CD4-positive, alpha-beta T cell treated with Interleukin-15 for 1 hour (primary cell): ENCODE data around the gene GGNBP2.
"Not testable (repeated sequence)": the region's sequence is repeated elsewhere in the genome, so short reads cannot be mapped to it uniquely, and the experiment has no call there.

Experiments used
- DNase-seq: peaks from one replicate; pipeline ENCODE4 v3.0.0-alpha.2; 2020

Gene GGNBP2

DNA sequence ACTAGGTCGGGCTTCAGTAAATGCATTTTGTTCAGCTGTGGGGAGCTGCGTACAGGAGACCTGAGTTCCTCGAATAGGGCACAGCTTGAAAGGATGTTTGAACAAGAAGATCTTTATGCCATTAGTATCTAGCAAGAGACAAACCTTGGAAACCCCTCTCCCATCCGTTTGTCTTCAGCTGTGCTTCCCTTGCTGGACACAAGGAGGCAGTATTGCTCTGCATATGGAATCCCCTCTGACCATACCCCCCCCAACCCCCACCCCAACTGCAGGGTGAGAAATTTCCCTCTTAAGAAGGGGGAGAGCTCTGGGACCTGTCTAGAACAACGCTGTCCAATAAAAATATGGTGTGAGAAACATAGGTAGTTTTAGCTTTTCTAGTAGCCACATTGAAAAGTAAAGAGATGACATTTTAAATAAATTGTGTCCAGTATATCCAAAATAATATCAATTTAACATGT is 58.2 kb downstream of the GGNBP2 start:
- peak; percentile 77 for DNase-seq

DNA sequence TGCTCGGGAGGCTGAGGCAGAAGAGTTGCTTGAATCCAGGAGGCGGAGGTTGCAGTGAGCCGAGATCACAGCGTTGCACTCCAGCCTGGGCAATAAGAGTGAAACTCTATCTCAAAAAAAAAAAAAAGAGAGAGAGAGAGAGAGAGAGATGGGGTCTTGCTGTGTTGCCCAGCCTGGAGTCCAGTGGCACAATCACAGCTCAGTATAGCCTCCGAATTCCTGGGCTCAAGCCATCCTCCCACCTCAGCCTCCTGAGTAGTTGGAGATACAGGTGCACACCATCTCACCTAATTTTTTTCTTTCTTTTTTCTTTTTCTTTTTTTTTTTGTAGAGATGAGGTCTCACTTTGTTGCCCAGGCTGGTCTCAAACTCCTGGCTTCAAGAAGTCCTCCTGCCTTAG is 60.3 kb downstream of the GGNBP2 start:
- not testable (repeated sequence) for DNase-seq

- no peak for DNase-seq
These were observed 63.6 kb downstream of the GGNBP2 start for GRCh38 chr17:36608280-36608679.

DNA sequence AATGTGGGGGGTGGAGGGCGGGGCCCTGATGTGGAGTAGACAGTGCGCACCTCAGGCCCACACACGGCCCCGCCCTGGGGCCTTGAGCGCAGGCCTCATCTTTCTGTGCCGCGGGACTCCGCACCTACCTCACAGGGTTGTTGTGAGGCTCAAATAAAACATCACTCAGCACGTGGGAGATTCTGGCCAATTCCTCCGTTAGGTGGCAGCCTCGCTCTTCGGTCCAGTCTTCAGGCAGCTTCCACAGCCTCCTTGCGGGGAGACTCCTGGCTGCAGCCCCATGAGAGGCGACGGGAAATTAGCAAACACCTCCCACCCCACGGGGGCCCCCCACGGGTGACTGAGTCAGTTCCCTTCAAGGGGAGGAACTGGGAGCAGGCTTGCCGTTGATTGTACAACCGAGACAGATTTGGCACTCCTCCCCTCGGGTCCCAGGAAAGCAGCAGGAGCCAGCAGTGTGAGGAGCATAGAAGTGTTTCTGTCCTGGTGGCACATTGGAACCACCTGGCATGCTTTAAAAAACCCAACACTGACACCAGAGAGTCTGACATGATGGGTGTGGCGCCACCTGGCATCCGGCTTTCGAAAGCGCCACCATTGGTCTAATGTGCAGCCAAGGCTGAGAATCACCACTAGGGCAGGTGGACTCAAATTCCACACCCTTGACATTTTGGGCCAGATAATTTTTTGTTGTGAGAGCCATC is 64.2 kb downstream of the GGNBP2 start:
- DNase-seq, result peak; percentile 24

DNA sequence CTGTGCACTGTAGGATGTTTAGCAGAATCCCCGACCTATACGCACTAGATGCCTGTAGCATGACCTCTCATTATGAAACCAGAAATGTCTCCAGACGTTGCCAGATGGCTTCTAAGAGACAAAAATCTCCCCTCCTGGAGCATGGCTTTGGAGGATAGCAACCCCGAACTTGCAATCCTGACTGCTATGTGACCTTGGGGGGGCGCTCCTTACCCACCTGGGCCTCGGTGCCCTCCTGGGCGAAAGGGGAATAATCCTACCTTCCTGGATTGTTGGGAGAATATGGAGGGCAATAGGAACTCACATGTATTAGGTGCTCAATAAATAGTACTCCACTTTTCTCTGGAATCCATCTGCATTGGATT is 64.8 kb downstream of the GGNBP2 start:
- no peak for DNase-seq

DNA sequence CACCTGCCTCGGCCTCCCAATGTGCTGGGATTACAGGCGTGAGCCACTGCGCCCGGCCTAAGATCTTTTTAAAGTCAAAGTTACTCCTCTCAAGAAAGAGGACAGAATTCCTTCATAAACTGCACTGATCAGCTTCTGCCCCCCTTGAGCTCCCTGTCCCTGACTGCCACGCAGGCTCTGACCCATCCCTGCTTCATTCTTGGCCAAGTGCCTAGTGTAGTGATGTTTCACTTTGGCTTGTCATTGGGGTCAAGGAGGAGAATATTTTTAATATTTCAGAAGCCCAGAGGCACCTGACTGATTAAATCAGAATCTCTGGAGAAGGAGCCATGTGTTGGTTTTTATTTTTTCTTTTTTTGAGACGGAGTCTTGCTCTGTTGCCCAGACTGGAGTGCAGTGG is 65.8 kb downstream of the GGNBP2 start:
- DNase-seq, result no peak

- no peak for DNase-seq
These were observed 66.8 kb downstream of the GGNBP2 start for GRCh38 chr17:36611345-36612072.

DNA sequence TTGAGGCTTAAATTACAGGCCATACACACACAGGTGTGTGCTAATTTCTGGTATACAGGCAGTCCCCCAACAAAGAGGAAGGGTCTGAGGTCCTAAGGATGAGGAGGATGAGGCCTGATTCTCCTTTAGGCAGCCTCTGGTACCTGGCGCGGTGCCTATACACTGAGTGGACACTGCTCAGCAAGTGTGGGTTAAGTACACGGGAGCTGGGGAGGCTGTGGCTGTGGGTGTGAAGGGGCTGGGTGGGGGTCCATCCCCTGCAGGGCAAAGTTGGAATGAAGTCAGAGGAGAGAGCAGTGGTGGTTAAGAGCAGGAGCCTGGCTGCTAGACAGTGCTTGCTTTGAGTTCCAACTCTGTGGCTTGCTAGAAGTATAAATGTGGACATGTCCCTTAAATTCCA is 67.6 kb downstream of the GGNBP2 start:
- DNase-seq, result no peak

GRCh38 chr17:36613155-36613554 is 68.4 kb downstream of the GGNBP2 start:
- DNase-seq, result no peak

DNA sequence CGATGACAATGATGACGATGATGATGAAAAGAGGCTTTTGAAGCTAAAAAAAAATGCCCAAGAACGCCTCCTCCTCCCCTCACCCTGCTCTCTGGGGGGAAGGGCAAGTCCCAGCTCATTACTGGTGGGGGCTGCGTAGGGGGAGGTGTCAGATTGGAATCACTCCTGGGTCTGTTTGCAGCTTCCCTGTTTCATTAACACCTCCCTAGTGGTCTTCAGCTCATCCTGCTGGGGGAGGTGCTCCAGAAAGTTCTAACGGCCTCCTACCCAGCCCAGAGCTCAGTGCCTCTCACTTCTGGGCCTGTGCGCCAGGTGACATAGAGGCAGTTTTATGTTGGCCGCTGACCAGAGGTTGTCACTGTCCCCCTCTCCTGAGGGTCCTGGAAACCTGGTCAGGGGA is 69.4 kb downstream of the GGNBP2 start:
- no peak for DNase-seq

DNA sequence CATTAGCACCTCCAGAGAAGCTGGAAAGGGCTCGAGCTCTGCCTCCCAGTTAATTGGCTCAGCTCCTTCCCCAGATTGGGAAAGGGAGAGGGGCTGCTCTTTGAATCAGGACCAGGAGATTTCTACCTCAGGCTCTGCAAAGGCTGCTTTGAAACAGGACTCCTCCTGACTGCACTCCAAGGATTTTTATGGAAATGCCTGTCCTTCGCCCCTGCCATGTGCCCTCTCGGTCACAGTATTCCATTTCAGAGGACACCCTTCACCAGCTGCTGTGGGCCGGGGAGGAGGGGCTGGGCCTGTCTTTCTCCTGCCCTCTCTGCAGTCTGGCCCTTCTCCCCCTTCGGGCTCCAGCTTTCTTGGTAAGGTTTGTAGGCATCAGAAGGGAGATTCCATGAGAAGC is 70.2 kb downstream of the GGNBP2 start:
- no peak for DNase-seq

DNA sequence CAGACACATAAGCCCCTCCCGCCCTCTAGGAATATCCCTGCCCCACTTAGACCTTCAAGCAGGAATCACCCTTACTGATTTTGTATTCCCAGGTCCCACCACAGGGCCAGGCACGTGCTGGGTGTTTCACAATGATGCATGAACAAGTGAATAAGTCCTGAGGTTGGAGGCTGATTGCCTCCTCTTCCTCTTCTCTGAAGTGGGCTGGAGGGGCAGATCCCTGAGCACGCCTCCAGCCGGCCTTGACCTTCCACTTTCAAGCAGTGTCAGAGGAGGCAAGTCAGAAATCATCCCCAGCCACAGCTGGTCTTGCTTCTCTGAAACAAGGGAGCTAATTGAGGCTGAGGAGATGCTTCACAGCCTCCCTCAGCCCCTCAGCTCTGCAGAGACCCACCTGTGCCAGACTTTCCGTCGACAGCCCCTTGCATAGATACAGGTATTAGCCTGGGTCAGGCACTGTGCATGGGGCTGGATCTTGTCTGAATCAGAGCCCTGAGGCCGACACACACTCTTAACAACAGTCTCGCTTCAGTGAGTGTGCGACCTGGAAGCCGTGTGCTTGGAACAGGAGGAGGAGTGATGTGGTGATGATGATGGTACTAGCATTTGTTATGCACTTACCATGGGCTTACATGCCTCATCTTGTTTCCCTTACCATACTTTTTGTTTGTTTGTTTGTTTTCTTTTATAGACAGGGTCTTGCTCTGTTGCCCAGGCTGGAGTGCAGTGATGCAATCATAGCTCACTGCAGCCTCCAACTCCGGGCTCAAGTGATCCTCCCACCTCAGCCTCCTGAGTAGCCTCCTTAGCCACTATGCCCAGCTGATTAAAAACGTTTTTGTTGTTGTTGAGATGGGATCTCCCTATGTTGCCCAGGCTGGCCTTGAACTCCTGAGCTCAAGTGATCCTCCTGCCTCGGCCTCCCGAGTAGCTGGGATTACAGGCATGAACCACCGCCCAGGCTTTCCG is 71.6 kb downstream of the GGNBP2 start:
- no peak for DNase-seq

GRCh38 chr17:36617773-36618172 is 73.1 kb downstream of the GGNBP2 start:
- DNase-seq, result no peak

DNA sequence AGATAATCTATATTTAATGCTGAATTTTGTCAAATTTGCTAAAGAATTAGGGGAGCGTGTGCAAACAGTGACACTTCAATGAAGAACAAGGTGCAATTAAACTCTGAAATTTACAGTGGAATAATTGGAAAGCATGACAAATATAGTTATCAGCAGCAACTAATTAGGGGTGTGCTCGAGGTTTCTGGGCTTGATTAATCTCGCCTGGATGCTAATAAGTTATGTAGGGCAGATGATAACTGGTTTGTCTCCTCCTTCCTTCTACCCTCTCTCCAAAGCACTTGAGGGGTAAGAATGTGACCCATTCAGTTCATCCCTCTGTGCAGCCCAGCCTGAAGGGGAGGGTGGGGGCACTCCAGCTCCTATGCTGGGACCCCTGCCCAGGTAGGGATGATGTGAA is 78.6 kb downstream of the GGNBP2 start:
- DNase-seq, result no peak

DNA sequence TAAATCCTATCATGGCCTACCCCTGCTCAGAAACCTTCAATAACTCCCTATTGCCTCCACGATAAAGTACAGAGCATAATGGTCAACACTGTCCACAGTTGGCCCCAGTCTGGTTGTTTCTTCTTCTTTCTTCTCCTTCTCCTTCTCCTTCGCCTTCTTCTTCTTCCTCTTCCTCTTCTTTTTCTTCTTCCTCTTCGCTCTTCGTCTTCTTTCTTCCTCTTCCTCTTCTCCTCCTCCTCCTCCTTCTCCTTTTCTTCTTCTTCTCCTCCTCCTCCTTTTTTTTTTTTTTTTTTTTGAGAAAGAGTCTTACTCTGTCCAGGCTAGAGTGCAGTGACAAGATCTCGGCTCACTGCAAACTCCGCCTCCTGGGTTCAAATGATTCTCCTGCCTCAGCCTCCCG is 80.5 kb downstream of the GGNBP2 start:
- no peak for DNase-seq

DNA sequence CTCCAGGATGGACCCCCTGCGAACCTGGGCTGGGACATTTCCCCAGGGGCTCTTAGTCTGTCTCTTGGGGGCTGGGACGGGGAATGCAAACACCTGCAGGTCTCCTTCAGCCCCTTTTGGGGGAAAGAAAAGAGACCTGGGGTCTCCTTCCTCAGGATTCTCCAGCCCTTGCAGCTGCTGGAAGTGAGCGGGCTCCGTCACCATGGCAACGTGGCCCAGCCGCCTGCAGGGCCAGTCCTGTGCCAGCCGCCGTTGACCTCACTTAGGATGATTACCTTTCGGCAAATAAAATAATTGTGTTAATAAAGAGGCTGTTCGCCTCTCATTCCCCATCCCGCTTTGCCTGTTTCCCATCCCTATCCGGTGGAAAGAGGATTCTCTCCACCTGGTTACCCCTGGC is 82.4 kb downstream of the GGNBP2 start:
- no peak for DNase-seq

DNA sequence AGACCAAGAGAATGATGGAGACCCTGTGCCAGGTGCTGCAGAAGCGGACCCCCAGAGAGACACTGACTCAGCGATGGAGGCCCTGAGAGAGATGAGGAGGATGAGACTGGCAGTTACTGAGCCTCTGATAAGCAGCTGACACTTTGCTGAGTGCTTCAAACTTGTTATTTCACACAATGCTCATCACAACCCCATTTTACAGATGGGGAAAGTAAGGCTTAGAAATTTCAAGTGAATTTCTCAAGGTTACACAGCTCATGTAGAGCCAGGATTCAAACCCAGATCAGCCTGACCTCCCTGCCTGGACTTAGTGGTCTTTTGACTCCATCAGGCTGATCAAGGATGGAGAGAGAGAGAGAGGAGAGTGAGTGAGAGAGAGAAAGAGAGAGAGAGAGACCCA is 83.9 kb downstream of the GGNBP2 start:
- DNase-seq, result no peak

- peak; percentile 68 for DNase-seq
These were observed 84.6 kb downstream of the GGNBP2 start for GRCh38 chr17:36629252-36629847.

DNA sequence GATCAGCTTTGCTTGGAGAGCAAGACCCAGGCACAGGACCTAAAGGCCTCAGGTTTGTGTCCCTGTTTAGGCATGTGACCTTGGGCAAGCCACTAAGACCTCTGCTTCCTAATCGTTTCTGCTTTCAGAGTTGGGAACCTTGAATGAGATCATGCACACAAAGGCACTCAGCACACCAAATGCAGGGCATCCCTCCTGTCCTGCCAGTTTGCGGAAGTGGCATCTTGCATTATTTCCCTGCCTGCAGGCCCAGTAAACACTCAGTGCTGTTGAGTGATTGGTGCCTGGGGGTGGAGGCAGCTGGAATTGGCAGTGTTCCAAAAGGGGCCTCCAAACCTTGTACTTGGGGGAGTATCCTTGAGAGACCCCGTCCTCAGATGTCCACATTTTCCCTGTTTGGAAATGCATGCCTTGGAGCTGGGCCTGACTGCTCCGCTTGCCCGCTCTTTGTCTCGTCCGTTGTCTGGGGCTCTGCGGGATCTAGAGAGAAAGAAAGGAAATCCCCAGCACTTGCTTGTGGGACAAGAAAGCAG is 85.3 kb downstream of the GGNBP2 start:
- no peak for DNase-seq

GRCh38 chr17:36631022-36631421 is 86.3 kb downstream of the GGNBP2 start:
- no peak for DNase-seq

DNA sequence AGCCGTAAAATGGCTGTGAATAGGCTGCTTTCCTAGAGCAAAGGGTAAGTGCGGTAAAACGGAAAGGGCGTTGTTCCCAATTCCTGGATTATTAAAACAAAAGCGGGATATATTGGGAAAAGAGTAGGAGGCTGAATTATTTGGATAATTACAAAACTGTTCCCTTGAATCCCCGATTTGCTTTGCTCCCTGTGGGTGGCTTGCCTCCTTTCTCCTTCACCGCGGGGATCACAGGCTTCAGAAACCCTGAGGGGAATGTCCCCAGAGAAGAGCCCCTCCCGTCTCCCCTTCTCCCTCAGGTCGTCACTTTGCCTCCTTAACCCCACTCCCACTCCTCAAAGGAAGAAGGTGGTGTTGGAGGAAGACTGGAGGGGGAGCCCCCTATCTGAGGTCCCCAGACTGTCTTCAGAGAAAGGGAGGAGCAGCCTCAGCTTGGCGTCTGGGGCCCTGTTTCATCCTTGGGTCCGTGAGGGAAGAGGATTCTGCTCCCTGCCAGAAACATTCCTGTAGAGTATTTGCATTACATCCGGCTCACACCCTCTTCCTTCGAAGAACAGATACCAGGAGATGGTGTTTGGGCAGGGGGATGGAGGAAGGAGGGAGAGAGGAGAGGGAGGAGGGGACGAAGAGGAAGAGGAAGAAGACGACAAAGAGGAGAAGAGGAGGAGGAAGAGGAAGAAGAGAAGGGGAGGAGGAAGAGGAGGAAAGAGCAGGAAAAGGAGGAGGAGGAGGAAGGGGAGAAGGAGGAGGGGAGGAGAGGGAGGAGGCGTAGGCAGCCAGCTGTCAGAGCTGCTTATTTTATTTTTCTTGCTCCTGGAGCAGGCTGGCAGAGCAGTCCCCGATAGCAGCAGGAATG is 88.4 kb downstream of the GGNBP2 start:
- no peak for DNase-seq
